OCI-LY3 (cell line): ENCODE data around the gene IER5.

Source experiments
- H2AFZ ChIP-seq: fragments of 200-600, 300-600 bp; shearing (Covaris generic); 2 replicates; pipeline ENCODE4 v1.6.0; 2014; ENCODE audit warnings: antibody characterized with exemption, low read depth, low read length
- H3K27ac ChIP-seq: fragments of 200-600, 300-600 bp; sonication (generic); 2 replicates; pipeline ENCODE4 v1.5.1; 2014; ENCODE audit warnings: mild to moderate bottlenecking, low read length, moderate library complexity, mixed read lengths
- H3K27me3 ChIP-seq: fragments of 200-600, 300-600 bp; sonication (generic); 2 replicates; pipeline ENCODE4 v1.6.1; 2014; ENCODE audit warnings: low read depth, low read length, mixed read lengths
- H3K36me3 ChIP-seq: fragments of 200-600, 300-600 bp; sonication (generic); replicated peaks from 2 replicates; pipeline ENCODE3; 2014; ENCODE audit warnings: low read depth, low read length, mixed read lengths
- H3K4me1 ChIP-seq: fragments of 300-600, 200-600 bp; sonication (generic); 2 replicates; pipeline ENCODE4 v1.6.1; 2014; ENCODE audit warnings: low read length, mixed read lengths
- H3K4me2 ChIP-seq: fragments of 200-600, 300-600 bp; sonication (generic); 2 replicates; pipeline ENCODE4 v1.6.1; 2014; ENCODE audit warnings: low read length, mixed read lengths
- H3K4me3 ChIP-seq: fragments of 300-600, 200-600 bp; sonication (generic); 2 replicates; pipeline ENCODE4 v1.5.1; 2014; ENCODE audit warnings: antibody characterized with exemption, mild to moderate bottlenecking, low read length, moderate library complexity
- H3K79me2 ChIP-seq: fragments of 300-600, 200-600 bp; shearing (Covaris generic); 2 replicates; pipeline ENCODE4 v1.6.1; 2014; ENCODE audit warnings: mild to moderate bottlenecking, low read length, mixed read lengths
- H3K9ac ChIP-seq: fragments of 300-600, 200-600 bp; shearing (Covaris generic); 2 replicates; pipeline ENCODE4 v1.6.0; 2014; ENCODE audit warnings: mild to moderate bottlenecking, low read length, moderate library complexity
- H3K9me3 ChIP-seq: fragments of 200-600, 300-600 bp; shearing (Covaris generic); 2 replicates; pipeline ENCODE4 v1.6.1; 2014; ENCODE audit warnings: low read length, mixed read lengths; ENCODE audit not compliant: insufficient read depth
- H4K20me1 ChIP-seq: fragments of 200-600, 300-600 bp; sonication (generic); 2 replicates; pipeline ENCODE4 v1.6.1; 2016; ENCODE audit warnings: low read length, mixed read lengths; ENCODE audit not compliant: insufficient read depth
- EZH2phosphoT487 ChIP-seq: fragments of 200-600 bp; shearing (Covaris generic); IDR thresholded peaks from 2 replicates; pipeline ENCODE4 v1.6.1; 2018; ENCODE audit warnings: antibody characterized with exemption, mixed run types, low read depth
- TF ChIP-seq, protein P1 (sequence below): fragments of 200-600, 300-600 bp; sonication (generic); IDR thresholded peaks from 2 replicates; pipeline ENCODE4 v1.5.1; 2014; ENCODE audit warnings: antibody characterized with exemption, low read length, low read depth

The IER5 gene

GRCh38 chr1:181102841-181103240 is 14.3 kb downstream of the IER5 start:
- Histone ChIP-seq H4K20me1 (peaks cover 3% of the 10 kb centered on the region; the same call in 1 of the 2 replicates), H2AFZ (no peak overlapping the region), H3K9ac (no peak overlapping the region), H3K9me3 (no peaks in the 10 kb centered on the region), H3K4me2 (no peak overlapping the region), H3K36me3 (peaks cover 3% of the 10 kb centered on the region), H3K27ac (no peak overlapping the region), H3K4me1 (peaks cover 82% of the 10 kb centered on the region), H3K27me3 (peaks cover 29% of the 10 kb centered on the region), H3K79me2 (peaks cover 17% of the 10 kb centered on the region; the same call in 1 of the 2 replicates), H3K4me3 (no peak overlapping the region)
- TF ChIP-seq, protein P1, sequence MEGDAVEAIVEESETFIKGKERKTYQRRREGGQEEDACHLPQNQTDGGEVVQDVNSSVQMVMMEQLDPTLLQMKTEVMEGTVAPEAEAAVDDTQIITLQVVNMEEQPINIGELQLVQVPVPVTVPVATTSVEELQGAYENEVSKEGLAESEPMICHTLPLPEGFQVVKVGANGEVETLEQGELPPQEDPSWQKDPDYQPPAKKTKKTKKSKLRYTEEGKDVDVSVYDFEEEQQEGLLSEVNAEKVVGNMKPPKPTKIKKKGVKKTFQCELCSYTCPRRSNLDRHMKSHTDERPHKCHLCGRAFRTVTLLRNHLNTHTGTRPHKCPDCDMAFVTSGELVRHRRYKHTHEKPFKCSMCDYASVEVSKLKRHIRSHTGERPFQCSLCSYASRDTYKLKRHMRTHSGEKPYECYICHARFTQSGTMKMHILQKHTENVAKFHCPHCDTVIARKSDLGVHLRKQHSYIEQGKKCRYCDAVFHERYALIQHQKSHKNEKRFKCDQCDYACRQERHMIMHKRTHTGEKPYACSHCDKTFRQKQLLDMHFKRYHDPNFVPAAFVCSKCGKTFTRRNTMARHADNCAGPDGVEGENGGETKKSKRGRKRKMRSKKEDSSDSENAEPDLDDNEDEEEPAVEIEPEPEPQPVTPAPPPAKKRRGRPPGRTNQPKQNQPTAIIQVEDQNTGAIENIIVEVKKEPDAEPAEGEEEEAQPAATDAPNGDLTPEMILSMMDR = no peak
- TF ChIP-seq EZH2phosphoT487 = no peak

- H3K4me3 ChIP-seq = no peak overlapping the region
- H3K4me2 ChIP-seq = no peak overlapping the region
- H3K79me2 ChIP-seq = peaks cover 13% of the 10 kb centered on the region; the same call in 1 of the 2 replicates
- H3K9me3 ChIP-seq = no peaks in the 10 kb centered on the region
- H3K36me3 ChIP-seq = no peaks in the 10 kb centered on the region
- H2AFZ ChIP-seq = no peak overlapping the region
- TF ChIP-seq EZH2phosphoT487 = no peak
- TF ChIP-seq, protein P1 = no peak
- H3K9ac ChIP-seq = no peak overlapping the region
- peaks cover 76% of the 10 kb centered on the region for H3K4me1 ChIP-seq
- H4K20me1 ChIP-seq = no peaks in the 10 kb centered on the region
- H3K27ac ChIP-seq = no peak overlapping the region
- peaks cover 35% of the 10 kb centered on the region for H3K27me3 ChIP-seq
Measured at GRCh38 chr1:181103399-181103798, 14.9 kb downstream of the IER5 start.

GRCh38 chr1:181104042-181104789 is 15.7 kb downstream of the IER5 start:
- H3K79me2 ChIP-seq = peaks cover 13% of the 10 kb centered on the region; the same call in 1 of the 2 replicates
- H3K9me3 ChIP-seq = no peaks in the 10 kb centered on the region
- peak overlapping the region; percentile 79 for H3K4me3 ChIP-seq
- peaks cover 68% of the 10 kb centered on the region for H3K4me1 ChIP-seq
- H2AFZ ChIP-seq = peak overlapping the region; percentile 8; the same call in 1 of the 2 replicates
- peaks cover 43% of the 10 kb centered on the region for H3K27me3 ChIP-seq
- H3K9ac ChIP-seq = peak overlapping the region; percentile 82
- H3K4me2 ChIP-seq = peak overlapping the region; percentile 89
- H3K27ac ChIP-seq = 0 out of 2 replicates have a peak overlapping the region, but pooled peaks have one; percentile 31
- H3K36me3 ChIP-seq = no peaks in the 10 kb centered on the region
- H4K20me1 ChIP-seq = no peaks in the 10 kb centered on the region
- TF ChIP-seq, protein P1 = no peak
- TF ChIP-seq EZH2phosphoT487 = no peak

DNA sequence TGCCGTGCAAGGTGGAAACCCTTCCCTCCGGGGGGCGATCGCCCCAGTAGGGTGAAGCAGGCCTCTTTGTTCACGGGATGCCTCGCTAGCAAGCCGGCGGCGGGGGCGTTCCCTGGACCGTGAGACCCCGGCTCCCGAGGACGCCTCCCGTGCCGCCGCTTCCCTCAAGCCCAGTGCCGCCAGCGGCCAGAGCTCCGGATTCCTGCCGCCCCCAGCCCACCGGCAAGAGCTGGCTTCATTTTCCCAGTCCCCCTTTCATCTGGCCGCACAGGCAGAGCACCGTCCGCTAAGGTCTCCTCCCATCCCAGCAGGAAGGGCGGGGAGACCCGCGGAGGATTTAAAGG is 16.3 kb downstream of the IER5 start:
- TF ChIP-seq, protein P1 = peak; percentile 29
- TF ChIP-seq EZH2phosphoT487 = no peak
- Histone ChIP-seq H4K20me1 (no peaks in the 10 kb centered on the region), H3K9ac (peak overlapping the region; percentile 82), H3K79me2 (peaks cover 13% of the 10 kb centered on the region; the same call in 1 of the 2 replicates), H3K4me1 (peaks cover 68% of the 10 kb centered on the region), H3K4me2 (peak overlapping the region; percentile 89), H3K4me3 (peak overlapping the region; percentile 79), H3K27me3 (peaks cover 48% of the 10 kb centered on the region), H3K36me3 (no peaks in the 10 kb centered on the region), H3K27ac (peak overlapping the region; percentile 31), H2AFZ (peak overlapping the region; percentile 8; the same call in 1 of the 2 replicates), H3K9me3 (no peaks in the 10 kb centered on the region)
